Testis (tissue), 2 donors: ENCODE results near the gene IL36G.

Experiments used
- CTCF ChIP-seq, 3 experiments: fragments of 450-650 bp in 2 of 3; fragments of 200-600 bp in 1 of 3; sonication (generic) in 1 of 3; IDR thresholded peaks; one replicate each; pipeline ENCODE4 v1.5.1; 2016 to 2019; ENCODE audit warnings: antibody characterized with exemption in 3 of 3, mild to moderate bottlenecking in 2 of 3, moderate library complexity in 1 of 3
- POLR2A ChIP-seq: fragments of 450-650 bp; IDR thresholded peaks from one replicate; pipeline ENCODE4 v1.6.1; 2017; ENCODE audit warnings: antibody characterized with exemption, mild to moderate bottlenecking, moderate library complexity

- TF ChIP-seq CTCF (IDR thresholded peaks at IDR 0.05) (no peak), POLR2A (no peak)
These were observed 20.3 kb upstream of the IL36G start for GRCh38 chr2:112957511-112957910.
